SH-SY5Y (cell line): Measurements from ENCODE around the gene MGAT1.

ENCODE experiments used
- GATA2 ChIP-seq: IDR thresholded peaks from 2 replicates; pipeline ENCODE4 v1.6.1; 2011; ENCODE audit warnings: mild to moderate bottlenecking, low read depth, low read length
- GATA3 ChIP-seq: IDR thresholded peaks from 2 replicates; pipeline ENCODE4 v1.6.1; 2011; ENCODE audit warnings: low read depth, mild to moderate bottlenecking, low read length, moderate library complexity

DNA sequence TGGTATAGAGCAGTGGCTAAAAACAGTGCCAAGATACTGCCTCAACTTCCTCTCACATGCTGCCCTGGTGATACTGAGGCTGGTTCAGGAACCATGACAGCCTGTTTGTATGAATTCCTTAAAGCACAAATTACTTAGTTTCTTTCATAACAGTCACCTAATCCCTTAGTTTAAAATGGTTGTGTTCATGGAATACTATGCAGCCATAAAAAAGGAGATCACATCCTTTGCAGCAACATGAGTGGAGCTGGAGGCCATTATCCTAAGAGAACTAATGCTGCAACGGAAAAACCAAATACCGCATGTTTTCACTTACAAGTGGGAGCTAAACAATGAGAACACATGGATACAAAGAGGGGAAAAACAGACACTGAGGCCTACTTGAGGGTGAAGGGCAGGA, 36.6 kb upstream of the MGAT1 start:
- no peak for TF ChIP-seq GATA3
- no peak for TF ChIP-seq GATA2
